Right lobe of liver (tissue), 6 donors: ENCODE measurements around the gene XPO6. TPM values are rescaled to one million over a fixed set of nuclear protein-coding genes. Genes with fewer than 3 reads are reported as not detected.

ENCODE experiments used
- ATAC-seq, 4 donors: fragments of 200-7000 bp; cut with Tn5 transposase; one replicate each; pipeline ENCODE4 v1.9.1; 2020; ENCODE audit warnings: mild to moderate bottlenecking in 4 of 4, moderate library complexity in 4 of 4
- DNase-seq, 3 donors: peaks; one replicate each; pipeline ENCODE4 v3.0.0-alpha.2; 2020
- H3K27ac ChIP-seq, 3 donors: fragments of 200-600 bp; one replicate each; pipeline ENCODE4 v1.8.0; 2022
- H3K27me3 ChIP-seq, 2 donors: fragments of 200-600 bp; one replicate each; pipeline ENCODE4 v1.8.0; 2022
- H3K36me3 ChIP-seq, 4 donors: fragments of 200-600 bp; sonication (generic) in 1 of 4; one replicate each; pipeline versions ENCODE4 v1.5.1 to v1.8.0; 2017 to 2022; ENCODE audit warnings: control low read depth in 1 of 4
- H3K4me1 ChIP-seq, 4 donors: fragments of 200-600 bp; sonication (generic) in 1 of 4; one replicate each; pipeline versions ENCODE4 v1.5.1 to v1.8.0; 2017 to 2022; ENCODE audit warnings: control low read depth in 1 of 4
- H3K4me3 ChIP-seq, 3 donors: fragments of 200-600 bp; one replicate each; pipeline ENCODE4 v1.8.0; 2022
- H3K9me3 ChIP-seq, 4 donors: fragments of 200-600 bp; sonication (generic) in 1 of 4; one replicate each; pipeline versions ENCODE4 v1.5.1 to v1.8.0; 2017 to 2022; ENCODE audit warnings: control low read depth in 1 of 4
- POLR2A ChIP-seq: fragments of 450-650 bp; IDR thresholded peaks from one replicate; pipeline ENCODE4 v1.6.1; 2017; ENCODE audit warnings: antibody characterized with exemption, mild to moderate bottlenecking
- WGBS: methylation state at CpG from one replicate; pipeline ENCODE4 v1.1.6; 2018; ENCODE audit warnings: low coverage, low lambda C conversion rate; ENCODE audit not compliant: insufficient coverage; ENCODE audit errors: missing lambda C conversion rate; 5-methylcytosine and 5-hydroxymethylcytosine counted together
- intact Hi-C, 2 donors: fragments of 100-400 bp; cut with DNase I; formaldehyde crosslinking; loops; one replicate each; pipeline versions ENCODE4 v1.11.2 to v1.14.1; 2022
- total RNA-seq, 6 experiments: library from RNA; depleted of rRNA in 2 of 6; stranded (reverse); fragments of >200 nt in 2 of 6; fragmentation: NEBNext Ultra II Directional in 3 of 6; extraction: Animal tissue kit (Norgen Biotek cat#: 25700) in 3 of 6; gene quantifications; one replicate each; pipeline versions ENCODE4 v1.1.0 to v1.2.4, GENCODE V29; 2016 to 2023
- TF ChIP-seq, protein P1 (sequence below), 4 donors: fragments of 200-600 bp in 3 of 4; fragments of 450-650 bp in 1 of 4; IDR thresholded peaks; one replicate each; pipeline versions ENCODE4 v1.5.1 to v1.8.0; 2016 to 2022; ENCODE audit warnings: antibody characterized with exemption in 4 of 4, mild to moderate bottlenecking in 2 of 4
- donor health status: DM: no; HTN: yes; CAD: no.
- donor health status: DM: no; HTN: no; CAD: no.
- donor health status: DM: no; HTN: no; CAD: no.
- donor health status: DM: no; HTN: yes; CAD: no.
- donor health status: DM: no; HTN: yes; CAD: no.

The XPO6 gene
- total RNA-seq, 6 experiments from 2014 or later: 41.8 to 62.1 (median 51.3) TPM

DNA sequence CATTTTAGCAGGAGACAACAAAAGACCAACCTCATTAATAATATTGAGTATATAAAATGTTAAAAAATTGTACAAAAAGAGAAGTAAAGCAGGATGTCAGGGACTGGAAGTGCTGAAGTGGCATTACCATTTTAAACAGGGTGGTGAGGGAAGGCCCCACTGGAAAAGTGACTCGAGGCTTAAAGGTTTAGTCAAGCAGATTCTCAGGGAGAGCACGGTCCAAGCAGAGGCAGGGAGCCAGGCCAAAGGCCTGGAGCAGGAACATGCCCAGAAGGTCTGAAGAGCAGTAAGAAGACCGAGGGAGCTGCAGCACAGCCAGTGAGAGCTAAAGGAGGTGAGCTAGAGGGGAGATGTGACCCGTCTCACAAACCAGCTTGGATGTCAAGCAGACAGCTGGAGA is 7.6 kb downstream of the XPO6 start:
- WGBS: 81% methylated on average over 4 of the region's 4 CpGs
- no peak for TF ChIP-seq POLR2A
- TF ChIP-seq, protein P1, sequence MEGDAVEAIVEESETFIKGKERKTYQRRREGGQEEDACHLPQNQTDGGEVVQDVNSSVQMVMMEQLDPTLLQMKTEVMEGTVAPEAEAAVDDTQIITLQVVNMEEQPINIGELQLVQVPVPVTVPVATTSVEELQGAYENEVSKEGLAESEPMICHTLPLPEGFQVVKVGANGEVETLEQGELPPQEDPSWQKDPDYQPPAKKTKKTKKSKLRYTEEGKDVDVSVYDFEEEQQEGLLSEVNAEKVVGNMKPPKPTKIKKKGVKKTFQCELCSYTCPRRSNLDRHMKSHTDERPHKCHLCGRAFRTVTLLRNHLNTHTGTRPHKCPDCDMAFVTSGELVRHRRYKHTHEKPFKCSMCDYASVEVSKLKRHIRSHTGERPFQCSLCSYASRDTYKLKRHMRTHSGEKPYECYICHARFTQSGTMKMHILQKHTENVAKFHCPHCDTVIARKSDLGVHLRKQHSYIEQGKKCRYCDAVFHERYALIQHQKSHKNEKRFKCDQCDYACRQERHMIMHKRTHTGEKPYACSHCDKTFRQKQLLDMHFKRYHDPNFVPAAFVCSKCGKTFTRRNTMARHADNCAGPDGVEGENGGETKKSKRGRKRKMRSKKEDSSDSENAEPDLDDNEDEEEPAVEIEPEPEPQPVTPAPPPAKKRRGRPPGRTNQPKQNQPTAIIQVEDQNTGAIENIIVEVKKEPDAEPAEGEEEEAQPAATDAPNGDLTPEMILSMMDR (IDR thresholded peaks at IDR 0.05): no peak
- ATAC-seq (peak in 2 of 4 donors; percentile 23 to 28), DNase-seq (no peak)
- Histone ChIP-seq H3K4me1 (no peaks in the 10 kb centered on the region), H3K27me3 (no peaks in the 10 kb centered on the region), H3K4me3 (no peak overlapping the region), H3K9me3 (no peaks in the 10 kb centered on the region), H3K36me3 (peaks cover 0 to 50% (median 14%) of the 10 kb centered on the region in 4 donors), H3K27ac (no peak overlapping the region)
- intact Hi-C loops: loop anchor here in 1 of 2 donors (10.0 kb wide), 1 partner anchor 99 kb away; no protein-coding TSS in a partner anchor

DNA sequence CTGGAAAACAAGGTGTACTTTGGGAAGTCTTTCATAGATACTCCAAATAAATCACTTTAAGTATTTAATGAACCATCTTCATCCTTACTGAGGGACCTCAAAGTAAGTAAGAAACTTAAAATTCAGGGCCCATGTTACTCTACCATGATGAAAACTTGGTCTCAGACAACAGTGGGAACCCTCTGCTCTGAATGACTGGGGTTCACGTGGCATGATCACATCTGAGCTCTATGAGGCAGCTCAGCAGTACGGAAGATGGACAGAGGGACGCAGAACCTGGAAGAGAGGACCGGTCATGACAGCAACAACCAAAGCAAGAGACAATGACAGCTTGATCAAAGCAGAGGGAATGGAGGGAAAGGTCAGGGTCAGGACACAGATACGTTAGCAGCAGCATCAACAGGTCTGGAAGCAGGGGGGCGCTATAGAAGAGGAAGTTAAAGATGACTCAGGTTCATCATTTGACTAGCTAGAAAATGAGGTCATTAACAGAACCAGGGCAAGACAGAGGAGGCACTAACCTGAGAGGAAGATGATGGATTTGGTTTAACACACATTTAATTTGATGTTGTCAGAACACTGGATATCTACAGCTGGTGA is 9.5 kb downstream of the XPO6 start:
- Histone ChIP-seq H3K36me3 (peaks cover 0 to 44% (median 14%) of the 10 kb centered on the region in 4 donors), H3K4me3 (no peak overlapping the region), H3K27me3 (no peaks in the 10 kb centered on the region), H3K9me3 (no peaks in the 10 kb centered on the region), H3K4me1 (no peaks in the 10 kb centered on the region), H3K27ac (no peak overlapping the region)
- intact Hi-C loops: loop anchor here in 1 of 2 donors (10.0 kb wide), 1 partner anchor 97 kb away; no protein-coding TSS in a partner anchor
- ATAC-seq (no peak), DNase-seq (no peak)
- 80% methylated on average over 6 of the region's 6 CpGs for WGBS
- TF ChIP-seq, protein P1 (IDR thresholded peaks at IDR 0.05): no peak
- no peak for TF ChIP-seq POLR2A

DNA sequence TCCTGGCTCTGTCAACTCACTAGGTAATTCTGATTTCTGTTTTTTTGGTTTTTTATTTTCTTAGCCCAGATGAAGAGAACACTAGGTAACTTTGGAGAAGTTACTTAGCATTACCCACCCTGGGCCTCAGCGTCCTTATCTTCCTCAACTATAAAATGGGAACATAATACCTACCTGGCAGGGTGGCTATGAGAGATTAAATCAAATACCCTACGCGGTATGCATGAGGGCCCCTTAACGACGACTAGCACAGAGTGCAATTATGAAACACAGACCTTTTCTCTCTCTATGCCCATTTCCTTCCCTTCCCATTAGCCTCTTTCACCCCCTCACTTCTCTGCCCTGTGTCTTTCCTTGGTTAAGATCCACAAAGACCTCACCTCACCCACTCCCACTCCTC is 11.1 kb downstream of the XPO6 start:
- H3K9me3 ChIP-seq: no peaks in the 10 kb centered on the region
- DNase-seq (no peak), ATAC-seq (no peak)
- H3K27me3 ChIP-seq: no peaks in the 10 kb centered on the region
- peaks cover 0 to 36% (median 14%) of the 10 kb centered on the region in 4 donors for H3K36me3 ChIP-seq
- TF ChIP-seq POLR2A: no peak
- TF ChIP-seq, protein P1 (IDR thresholded peaks at IDR 0.05): no peak
- 92% methylated on average over 5 of the region's 5 CpGs for WGBS
- H3K27ac ChIP-seq: no peak overlapping the region
- no peaks in the 10 kb centered on the region for H3K4me1 ChIP-seq
- intact Hi-C loops: loop anchor here in 1 of 2 donors (10.0 kb wide), 1 partner anchor 96 kb away; no protein-coding TSS in a partner anchor
- H3K4me3 ChIP-seq: no peak overlapping the region

DNA sequence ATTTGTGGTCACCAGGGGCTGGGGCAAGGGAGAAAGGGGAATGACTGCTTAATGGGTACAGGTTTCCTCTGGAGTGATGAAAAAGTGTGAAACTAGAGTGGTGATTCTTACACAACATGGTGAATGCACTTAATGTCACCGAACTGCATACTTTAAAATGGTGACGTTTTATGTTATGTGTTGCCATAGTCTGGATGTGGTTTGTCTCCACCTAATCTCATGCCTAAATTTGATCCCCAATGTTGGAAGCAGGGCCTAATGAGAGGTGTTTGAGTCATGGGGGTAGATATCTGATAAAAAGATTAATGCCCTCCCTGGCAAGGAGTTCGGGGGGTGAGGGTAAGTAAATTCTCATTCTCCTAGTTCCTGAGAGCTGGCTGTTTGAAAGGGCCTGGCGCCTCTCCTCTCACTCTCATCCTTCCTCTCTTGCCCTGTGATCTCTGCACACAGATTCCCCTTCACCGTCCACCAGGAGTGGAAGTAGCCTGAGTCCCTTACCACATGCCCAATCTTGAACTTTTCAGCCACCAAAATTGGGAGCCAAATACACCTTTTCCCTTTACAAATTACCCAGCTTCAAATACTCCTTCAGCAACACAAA is 15.3 kb downstream of the XPO6 start:
- intact Hi-C loops: no loop called here
- TF ChIP-seq, protein P1 (IDR thresholded peaks at IDR 0.05): no peak
- TF ChIP-seq POLR2A: no peak

More for the DNA sequence above, 15.3 kb downstream of the XPO6 start:
- Histone ChIP-seq H3K27me3 (no peaks in the 10 kb centered on the region), H3K4me1 (no peaks in the 10 kb centered on the region), H3K9me3 (no peaks in the 10 kb centered on the region), H3K27ac (no peak overlapping the region), H3K4me3 (no peak overlapping the region), H3K36me3 (peaks cover 0 to 11% (median 5%) of the 10 kb centered on the region in 4 donors)
- ATAC-seq (peak in 1 of 4 donors; percentile 37), DNase-seq (no peak)
- WGBS: 76% methylated on average over 4 of the region's 5 CpGs
